ENCODE data around the gene ATP11A. TPM values are rescaled to one million over a fixed set of nuclear protein-coding genes. Genes with fewer than 3 reads are reported as not detected.
A peak's percentile ranks its signal among the peaks of the same experiment; 100 is the strongest.

Gene ATP11A
- total and polyA plus RNA-seq, 2 donors (not counting 3 experiments of a cell fraction or from before 2014, with no cell fraction given), result 16.5 to 88.1 TPM

DNA sequence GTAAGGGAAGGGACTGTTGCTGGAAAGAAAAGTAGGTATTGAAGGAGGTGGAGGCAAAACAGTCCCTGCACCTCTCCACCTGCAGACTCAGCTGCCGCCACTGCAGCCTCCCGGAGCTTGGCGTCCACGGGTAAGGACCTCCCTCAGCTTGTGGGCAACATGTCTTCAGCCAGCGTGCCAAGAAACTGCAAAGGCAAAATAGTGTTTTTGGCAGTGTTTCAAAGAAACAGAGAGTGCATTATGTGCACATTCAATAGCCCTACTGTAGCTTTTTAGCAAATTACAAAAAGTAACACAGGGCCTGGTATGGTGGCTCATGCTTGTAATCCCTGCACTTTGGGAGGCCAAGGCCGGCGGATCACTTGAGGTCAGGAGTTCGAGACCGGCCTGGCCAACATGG is 57.4 kb downstream of the ATP11A start:
- TF ChIP-seq GATA2 (IDR thresholded peaks at IDR 0.05; ENCODE audit: insufficient read depth, insufficient read length, low read depth, low read length) (no peak), POLR2AphosphoS5 (IDR thresholded peaks at IDR 0.05; ENCODE audit: insufficient read depth, low read depth, low read length) (no peak), POLR2A (IDR thresholded peaks at IDR 0.05; ENCODE audit: low read depth, low read length) (no peak), EZH2 (IDR thresholded peaks at IDR 0.05; ENCODE audit: borderline replicate concordance, low read depth, low read length, severe bottlenecking) (no peak), CTCF (IDR thresholded peaks at IDR 0.05; ENCODE audit: extremely low read depth in 1 of 2, insufficient read depth in 1 of 2, low read depth in 1 of 2, low read length in 2 of 2) (no peak), JUN (IDR thresholded peaks at IDR 0.05; ENCODE audit: borderline replicate concordance, insufficient read depth, insufficient read length, low read depth) (no peak), MYC (IDR thresholded peaks at IDR 0.05; ENCODE audit: low read depth, low read length) (no peak), FOS (IDR thresholded peaks at IDR 0.05; ENCODE audit: borderline replicate concordance, insufficient read depth, low read length) (no peak)
- TF ChIP-seq, protein P1, sequence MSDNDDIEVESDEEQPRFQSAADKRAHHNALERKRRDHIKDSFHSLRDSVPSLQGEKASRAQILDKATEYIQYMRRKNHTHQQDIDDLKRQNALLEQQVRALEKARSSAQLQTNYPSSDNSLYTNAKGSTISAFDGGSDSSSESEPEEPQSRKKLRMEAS (IDR thresholded peaks at IDR 0.05; ENCODE audit: insufficient read depth, insufficient read length), result no peak
- H3K27ac ChIP-seq (ENCODE audit: insufficient read depth, low read depth, low read length), result no peak overlapping the region
- no TSS peak for BruUV-seq (replicated peaks)
- intact Hi-C loops (cut with micrococcal nuclease), result no loop called here
- H3K4me2 ChIP-seq (ENCODE audit: insufficient read depth, low read length), result no peak overlapping the region
- H3K9ac ChIP-seq (replicated peaks; ENCODE audit: extremely low read depth, insufficient read depth, low read length), result no peak overlapping the region
- H2AFZ ChIP-seq (ENCODE audit: low read depth, low read length), result no peak overlapping the region
- DNase-seq (ENCODE audit: low read depth, low spot score) (peak; percentile 39), FAIRE-seq (no peak)
- no peak overlapping the region for H3K4me3 ChIP-seq (replicated peaks in 1 of 3; ENCODE audit: insufficient read depth in 1 of 3, low read depth in 1 of 3, low read length in 3 of 3)
- H3K79me2 ChIP-seq (ENCODE audit: control insufficient read depth, insufficient read depth, low read length), result peaks cover 23% of the 10 kb centered on the region
- no peaks in the 10 kb centered on the region for H3K4me1 ChIP-seq (ENCODE audit: control insufficient read depth, extremely low read depth, insufficient read depth, low read length)
- ChIA-PET POLR2A (no interaction called here), CTCF (interaction anchor here (1.2 kb wide), 1 partner anchor 78 kb away, joined by 3 read pairs; no protein-coding TSS in a partner anchor)
- H4K20me1 ChIP-seq (replicated peaks; ENCODE audit: control insufficient read depth, extremely low read depth, insufficient read depth, low read length), result no peaks in the 10 kb centered on the region
- no peaks in the 10 kb centered on the region for H3K9me1 ChIP-seq (replicated peaks; ENCODE audit: control insufficient read depth, extremely low read depth, insufficient read depth, low read length)
- H3K9me3 ChIP-seq (replicated peaks; ENCODE audit: control insufficient read depth, insufficient read depth, low read length), result no peaks in the 10 kb centered on the region
- dilution Hi-C loops (cut with MboI; ENCODE audit: extremely low pct_ligation_motif_present, low sequenced_read_pairs), result no loop called here
- H3K27me3 ChIP-seq (ENCODE audit: control insufficient read depth in 2 of 2, insufficient read depth in 2 of 2, low read length in 2 of 2), result no peaks in the 10 kb centered on the region
- H3K36me3 ChIP-seq (ENCODE audit: control insufficient read depth in 2 of 2, extremely low read depth in 1 of 2, insufficient read depth in 2 of 2, low read length in 2 of 2), result no peaks in the 10 kb centered on the region

All from endothelial cell of umbilical vein (primary cell).